ENCODE results near the gene OR52I2.

DNA sequence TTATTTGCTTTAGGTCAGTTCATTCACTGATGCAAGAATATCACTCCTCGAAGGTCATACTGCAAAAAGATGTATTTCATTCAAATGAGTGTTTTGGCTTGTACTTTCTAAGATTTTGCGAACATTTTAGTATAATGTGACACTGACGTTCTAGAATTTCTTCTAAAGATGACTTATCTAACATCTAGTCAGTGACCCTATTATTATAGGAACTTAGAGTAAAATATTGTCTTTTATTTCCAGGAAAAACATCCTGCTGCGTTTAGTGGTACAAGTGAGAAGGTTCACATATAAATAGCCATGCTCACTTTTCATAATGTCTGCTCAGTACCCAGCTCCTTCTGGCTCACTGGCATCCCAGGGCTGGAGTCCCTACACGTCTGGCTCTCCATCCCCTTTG is 36.7 kb upstream of the OR52I2 start, which contains the start of gene OR52M1:
- TF ChIP-seq, protein P1, sequence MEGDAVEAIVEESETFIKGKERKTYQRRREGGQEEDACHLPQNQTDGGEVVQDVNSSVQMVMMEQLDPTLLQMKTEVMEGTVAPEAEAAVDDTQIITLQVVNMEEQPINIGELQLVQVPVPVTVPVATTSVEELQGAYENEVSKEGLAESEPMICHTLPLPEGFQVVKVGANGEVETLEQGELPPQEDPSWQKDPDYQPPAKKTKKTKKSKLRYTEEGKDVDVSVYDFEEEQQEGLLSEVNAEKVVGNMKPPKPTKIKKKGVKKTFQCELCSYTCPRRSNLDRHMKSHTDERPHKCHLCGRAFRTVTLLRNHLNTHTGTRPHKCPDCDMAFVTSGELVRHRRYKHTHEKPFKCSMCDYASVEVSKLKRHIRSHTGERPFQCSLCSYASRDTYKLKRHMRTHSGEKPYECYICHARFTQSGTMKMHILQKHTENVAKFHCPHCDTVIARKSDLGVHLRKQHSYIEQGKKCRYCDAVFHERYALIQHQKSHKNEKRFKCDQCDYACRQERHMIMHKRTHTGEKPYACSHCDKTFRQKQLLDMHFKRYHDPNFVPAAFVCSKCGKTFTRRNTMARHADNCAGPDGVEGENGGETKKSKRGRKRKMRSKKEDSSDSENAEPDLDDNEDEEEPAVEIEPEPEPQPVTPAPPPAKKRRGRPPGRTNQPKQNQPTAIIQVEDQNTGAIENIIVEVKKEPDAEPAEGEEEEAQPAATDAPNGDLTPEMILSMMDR (conservative IDR thresholded peaks at IDR 0.05; ENCODE audit: low read depth, low read length), result no peak
- TF ChIP-seq EZH2 (IDR thresholded peaks at IDR 0.05; ENCODE audit: borderline replicate concordance, low read depth, low read length, poor library complexity, severe bottlenecking), result no peak

Measured in A673 (cell line).